ENCODE results near the gene SNX7.

SNX7 gene

DNA sequence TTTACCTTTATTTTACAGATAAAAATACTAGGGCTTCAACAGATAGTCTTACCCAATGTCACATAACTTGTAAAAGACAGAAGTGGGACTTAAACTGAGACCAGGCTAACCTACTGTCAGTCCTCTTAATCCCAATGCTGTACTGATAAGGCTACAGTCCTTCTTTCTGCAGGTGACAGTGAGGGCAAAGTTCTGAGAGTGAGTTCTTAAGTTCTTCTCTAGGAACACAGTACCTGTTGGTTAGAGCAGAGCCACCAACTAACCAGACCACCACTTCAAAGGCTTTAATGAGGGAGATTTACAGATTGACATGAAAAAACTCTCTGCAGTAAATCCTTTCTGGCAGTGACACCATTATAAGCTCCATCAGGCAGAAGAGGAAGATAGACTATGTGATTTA is 74.2 kb downstream of the SNX7 start:
- Histone ChIP-seq H3K9me3 (ENCODE audit: low read depth, low read length) (no peaks in the 10 kb centered on the region), H3K36me3 (ENCODE audit: insufficient read depth, low read length) (no peaks in the 10 kb centered on the region), H3K27ac (no peak overlapping the region), H3K9ac (ENCODE audit: insufficient read length) (no peak overlapping the region), H3K4me3 (no peak overlapping the region)
- DNase-seq (ENCODE audit: low read depth, low spot score), result no peak
- TF ChIP-seq FOXP2 (optimal IDR thresholded peaks at IDR 0.05; ENCODE audit: control extremely low read depth, extremely low read length, insufficient read depth), result no peak
- TF ChIP-seq POLR2AphosphoS5 (IDR thresholded peaks at IDR 0.05; ENCODE audit: borderline replicate concordance, low read depth, low read length), result no peak
- no peak for TF ChIP-seq EZH2 (IDR thresholded peaks at IDR 0.05)

DNA sequence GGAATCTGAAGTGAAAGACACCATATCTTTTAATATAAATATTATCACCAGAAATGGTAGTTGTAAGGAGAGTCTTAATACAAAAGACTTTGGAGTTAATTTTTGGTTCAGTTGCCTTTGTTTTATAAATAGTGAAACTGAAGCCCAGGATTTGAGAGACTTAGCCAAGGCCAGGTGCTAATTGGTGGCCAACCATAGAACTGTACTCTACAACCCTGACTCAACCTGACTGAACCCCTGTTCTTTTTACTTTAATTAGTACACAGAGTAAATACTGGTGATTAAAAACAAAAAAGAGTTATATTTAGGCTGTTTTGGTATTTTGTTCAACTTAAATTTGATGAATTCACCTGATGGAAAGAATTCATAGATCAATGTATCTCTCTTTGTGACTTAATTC is 76.3 kb downstream of the SNX7 start:
- DNase-seq (ENCODE audit: low read depth, low spot score), result no peak
- H3K9me3 ChIP-seq (ENCODE audit: low read depth, low read length), result no peaks in the 10 kb centered on the region

GRCh38 chr1:98739762-98740161 is 78.2 kb downstream of the SNX7 start:
- no peak overlapping the region for H3K9ac ChIP-seq (ENCODE audit: insufficient read length)
- TF ChIP-seq POLR2AphosphoS5 (IDR thresholded peaks at IDR 0.05; ENCODE audit: borderline replicate concordance, low read depth, low read length), result no peak
- TF ChIP-seq EZH2 (IDR thresholded peaks at IDR 0.05), result no peak
- no peak for TF ChIP-seq FOXP2 (optimal IDR thresholded peaks at IDR 0.05; ENCODE audit: control extremely low read depth, extremely low read length, insufficient read depth)
- no peaks in the 10 kb centered on the region for H3K9me3 ChIP-seq (ENCODE audit: low read depth, low read length)
- no peak for DNase-seq (ENCODE audit: low read depth, low spot score)
- no peak overlapping the region for H3K27ac ChIP-seq
- H3K4me3 ChIP-seq, result no peak overlapping the region
- H3K36me3 ChIP-seq (ENCODE audit: insufficient read depth, low read length), result no peaks in the 10 kb centered on the region

More for the DNA sequence above, 76.3 kb downstream of the SNX7 start:
- H3K4me3 ChIP-seq, result no peak overlapping the region
- no peaks in the 10 kb centered on the region for H3K36me3 ChIP-seq (ENCODE audit: insufficient read depth, low read length)
- no peak overlapping the region for H3K27ac ChIP-seq
- no peak overlapping the region for H3K9ac ChIP-seq (ENCODE audit: insufficient read length)
- TF ChIP-seq EZH2 (IDR thresholded peaks at IDR 0.05), result no peak
- no peak for TF ChIP-seq POLR2AphosphoS5 (IDR thresholded peaks at IDR 0.05; ENCODE audit: borderline replicate concordance, low read depth, low read length)
- TF ChIP-seq FOXP2 (optimal IDR thresholded peaks at IDR 0.05; ENCODE audit: control extremely low read depth, extremely low read length, insufficient read depth), result no peak

DNA sequence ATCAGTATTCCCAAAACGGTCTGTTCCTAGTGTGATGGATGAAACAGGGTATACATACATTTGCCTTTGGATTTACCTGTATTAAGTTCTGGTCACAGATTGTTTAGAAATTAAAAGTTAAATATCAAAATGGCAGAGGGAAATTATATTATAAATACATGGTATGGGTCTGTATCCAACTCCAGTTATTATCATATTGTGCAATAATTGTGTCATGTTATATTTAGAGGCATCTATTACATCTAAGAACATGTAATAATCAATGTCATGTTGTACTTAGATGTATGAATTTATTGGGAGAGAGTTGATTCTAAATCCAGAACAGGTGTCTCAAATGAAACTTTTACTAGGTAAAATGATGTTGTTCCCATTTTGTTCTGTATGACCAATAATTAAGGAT is 79.6 kb downstream of the SNX7 start:
- Histone ChIP-seq H3K4me3 (no peak overlapping the region), H3K36me3 (ENCODE audit: insufficient read depth, low read length) (no peaks in the 10 kb centered on the region), H3K9me3 (ENCODE audit: low read depth, low read length) (no peaks in the 10 kb centered on the region), H3K27ac (no peak overlapping the region), H3K9ac (ENCODE audit: insufficient read length) (no peak overlapping the region)
- no peak for TF ChIP-seq FOXP2 (optimal IDR thresholded peaks at IDR 0.05; ENCODE audit: control extremely low read depth, extremely low read length, insufficient read depth)
- TF ChIP-seq EZH2 (IDR thresholded peaks at IDR 0.05), result no peak
- TF ChIP-seq POLR2AphosphoS5 (IDR thresholded peaks at IDR 0.05; ENCODE audit: borderline replicate concordance, low read depth, low read length), result no peak
- no peak for DNase-seq (ENCODE audit: low read depth, low spot score)

- Histone ChIP-seq H3K27ac (no peak overlapping the region), H3K4me3 (no peak overlapping the region), H3K9me3 (ENCODE audit: low read depth, low read length) (no peaks in the 10 kb centered on the region), H3K36me3 (ENCODE audit: insufficient read depth, low read length) (no peaks in the 10 kb centered on the region), H3K9ac (ENCODE audit: insufficient read length) (no peak overlapping the region)
- peak; percentile 16 for DNase-seq (ENCODE audit: low read depth, low spot score)
- no peak for TF ChIP-seq EZH2 (IDR thresholded peaks at IDR 0.05)
- TF ChIP-seq FOXP2 (optimal IDR thresholded peaks at IDR 0.05; ENCODE audit: control extremely low read depth, extremely low read length, insufficient read depth), result no peak
- TF ChIP-seq POLR2AphosphoS5 (IDR thresholded peaks at IDR 0.05; ENCODE audit: borderline replicate concordance, low read depth, low read length), result no peak
These were observed 87.7 kb downstream of the SNX7 start for GRCh38 chr1:98749152-98749756.

GRCh38 chr1:98754176-98754575 is 92.7 kb downstream of the SNX7 start:
- H3K36me3 ChIP-seq (ENCODE audit: insufficient read depth, low read length), result no peaks in the 10 kb centered on the region
- H3K9ac ChIP-seq (ENCODE audit: insufficient read length), result no peak overlapping the region
- no peaks in the 10 kb centered on the region for H3K9me3 ChIP-seq (ENCODE audit: low read depth, low read length)
- H3K4me3 ChIP-seq, result no peak overlapping the region
- no peak for DNase-seq (ENCODE audit: low read depth, low spot score)
- TF ChIP-seq EZH2 (IDR thresholded peaks at IDR 0.05) (no peak), FOXP2 (optimal IDR thresholded peaks at IDR 0.05; ENCODE audit: control extremely low read depth, extremely low read length, insufficient read depth) (no peak), POLR2AphosphoS5 (IDR thresholded peaks at IDR 0.05; ENCODE audit: borderline replicate concordance, low read depth, low read length) (no peak)
- H3K27ac ChIP-seq, result no peak overlapping the region

DNA sequence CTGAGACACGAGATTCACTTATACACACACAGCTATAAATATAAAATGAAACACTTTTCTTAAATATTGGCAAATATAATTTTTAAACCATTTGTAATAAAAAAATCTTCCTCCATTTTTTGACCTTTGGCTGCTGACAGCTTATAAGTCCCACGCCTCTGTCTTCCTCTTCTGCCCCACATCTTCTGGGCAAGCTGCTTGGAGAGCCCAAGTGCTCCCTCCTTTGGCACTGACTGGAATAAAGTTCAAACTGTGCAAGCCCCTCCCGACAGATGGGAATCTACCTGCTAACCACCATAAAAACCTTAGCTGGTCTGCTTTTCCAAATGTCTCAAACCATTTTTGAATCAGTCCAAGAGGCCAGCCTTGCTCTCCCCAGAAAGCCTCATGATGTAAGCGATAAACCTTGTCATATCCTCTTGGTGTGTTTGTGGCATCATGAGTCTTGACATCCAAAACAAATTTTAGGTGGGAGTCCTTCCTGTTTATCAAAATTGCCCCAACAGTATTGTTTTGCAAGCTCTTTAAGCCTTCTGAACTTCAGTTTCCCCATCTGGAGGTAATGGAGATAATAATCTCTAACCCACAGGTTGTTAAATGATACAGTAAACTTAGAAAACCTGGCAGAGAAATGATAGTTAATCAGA is 99.8 kb downstream of the SNX7 start:
- Histone ChIP-seq H3K27ac (no peak overlapping the region), H3K9me3 (ENCODE audit: low read depth, low read length) (no peaks in the 10 kb centered on the region), H3K36me3 (ENCODE audit: insufficient read depth, low read length) (no peaks in the 10 kb centered on the region), H3K9ac (ENCODE audit: insufficient read length) (no peak overlapping the region), H3K4me3 (no peak overlapping the region)
- TF ChIP-seq POLR2AphosphoS5 (IDR thresholded peaks at IDR 0.05; ENCODE audit: borderline replicate concordance, low read depth, low read length) (no peak), FOXP2 (optimal IDR thresholded peaks at IDR 0.05; ENCODE audit: control extremely low read depth, extremely low read length, insufficient read depth) (no peak), EZH2 (IDR thresholded peaks at IDR 0.05) (no peak)
- no peak for DNase-seq (ENCODE audit: low read depth, low spot score)

GRCh38 chr1:98763488-98764150 is 102.1 kb downstream of the SNX7 start:
- DNase-seq (ENCODE audit: low read depth, low spot score), result no peak
- Histone ChIP-seq H3K9me3 (ENCODE audit: low read depth, low read length) (no peaks in the 10 kb centered on the region), H3K27ac (no peak overlapping the region), H3K36me3 (ENCODE audit: insufficient read depth, low read length) (no peaks in the 10 kb centered on the region), H3K4me3 (no peak overlapping the region), H3K9ac (ENCODE audit: insufficient read length) (no peak overlapping the region)
- TF ChIP-seq POLR2AphosphoS5 (IDR thresholded peaks at IDR 0.05; ENCODE audit: borderline replicate concordance, low read depth, low read length) (no peak), FOXP2 (optimal IDR thresholded peaks at IDR 0.05; ENCODE audit: control extremely low read depth, extremely low read length, insufficient read depth) (no peak), EZH2 (IDR thresholded peaks at IDR 0.05) (no peak)

Data from SK-N-MC (cell line).